HepG2 (cell line): Measurements from ENCODE around the gene CSNK2B. TPM values are rescaled to one million over a fixed set of nuclear protein-coding genes. Genes with fewer than 3 reads are reported as not detected.

Source experiments
- ARNTL ChIP-seq: sonication (generic); formaldehyde crosslinking; IDR thresholded peaks from 2 replicates; pipeline ENCODE4 v1.4.0; 2020; ENCODE audit warnings: mild to moderate bottlenecking, missing genetic modification reagents
- CBX5 ChIP-seq: sonication (generic); formaldehyde crosslinking; IDR thresholded peaks from 2 replicates; pipeline ENCODE4 v1.4.0; 2020; ENCODE audit warnings: missing genetic modification reagents, borderline replicate concordance
- CSRNP1 ChIP-seq: sonication (generic); formaldehyde crosslinking; IDR thresholded peaks from 2 replicates; pipeline ENCODE4 v1.8.1; 2023; ENCODE audit warnings: mild to moderate bottlenecking, missing genetic modification reagents
- FIP1L1 ChIP-seq: fragments of 200-400 bp; formaldehyde crosslinking; IDR thresholded peaks from 2 replicates; pipeline ENCODE4 v1.6.1; 2018; ENCODE audit warnings: low read depth, mild to moderate bottlenecking, low read length, moderate library complexity, borderline replicate concordance; ENCODE audit not compliant: insufficient read depth
- GZF1 ChIP-seq: sonication (generic); formaldehyde crosslinking; IDR thresholded peaks from 2 replicates; pipeline ENCODE4 v1.5.1; 2020; ENCODE audit warnings: mild to moderate bottlenecking, missing genetic modification reagents
- HOMEZ ChIP-seq: IDR thresholded peaks from 2 replicates; pipeline ENCODE4 v1.6.1; 2016; ENCODE audit warnings: low read depth
- JUNB ChIP-seq: sonication (generic); formaldehyde crosslinking; IDR thresholded peaks from 2 replicates; pipeline ENCODE4 v1.8.0; 2022; ENCODE audit warnings: missing genetic modification reagents, mild to moderate bottlenecking, borderline replicate concordance
- KIAA2018 ChIP-seq: sonication (generic); formaldehyde crosslinking; IDR thresholded peaks from 2 replicates; pipeline ENCODE4 v1.5.0; 2020; ENCODE audit warnings: mild to moderate bottlenecking, missing genetic modification reagents, borderline replicate concordance
- MYNN ChIP-seq: sonication (generic); formaldehyde crosslinking; IDR thresholded peaks from 2 replicates; pipeline ENCODE4 v1.4.0; 2020; ENCODE audit warnings: mild to moderate bottlenecking, low read depth, missing genetic modification reagents
- NFKB2 ChIP-seq: sonication (generic); formaldehyde crosslinking; IDR thresholded peaks from 2 replicates; pipeline ENCODE4 v1.4.0; 2020; ENCODE audit warnings: missing genetic modification reagents, borderline replicate concordance
- NR2F2 ChIP-seq: IDR thresholded peaks from 2 replicates; pipeline ENCODE4 v1.6.1; 2012; ENCODE audit warnings: low read depth, inconsistent platforms, borderline replicate concordance
- TBX3 ChIP-seq: fragments of 450-650 bp; IDR thresholded peaks from 2 replicates; pipeline ENCODE4 v1.6.1; 2017; ENCODE audit warnings: antibody characterized with exemption, mild to moderate bottlenecking, inconsistent platforms, borderline replicate concordance
- TCF7L2 ChIP-seq: IDR thresholded peaks from 2 replicates; pipeline ENCODE4 v1.6.1; 2011; ENCODE audit warnings: mild to moderate bottlenecking, low read depth, low read length, moderate library complexity
- ZNF138 ChIP-seq: sonication (generic); formaldehyde crosslinking; IDR thresholded peaks from 2 replicates; pipeline ENCODE4 v1.5.0; 2020; ENCODE audit warnings: mild to moderate bottlenecking, low read depth, missing genetic modification reagents
- ZNF670 ChIP-seq: sonication (generic); formaldehyde crosslinking; IDR thresholded peaks from 2 replicates; pipeline ENCODE4 v1.8.0; 2022; ENCODE audit warnings: mild to moderate bottlenecking, missing genetic modification reagents, borderline replicate concordance
- ZNF691 ChIP-seq: sonication (generic); formaldehyde crosslinking; IDR thresholded peaks from 2 replicates; pipeline ENCODE4 v1.4.0; 2020; ENCODE audit warnings: missing genetic modification reagents, low read depth, mild to moderate bottlenecking, borderline replicate concordance
- polyA plus RNA-seq, 8 experiments: library from polyadenylated mRNA; depleted of rRNA in 3 of 8; stranded (reverse) in 7 of 8; unstranded in 1 of 8; fragments of >200 nt; fragmentation: Illumina TruSeq in 4 of 8; extraction: Trizol in 4 of 8; gene quantifications; 2 replicates each; pipeline versions ENCODE4 v1.2.1 to v1.2.3, GENCODE V29; 2011 to 2016; ENCODE audit warnings: low read depth in 4 of 8, missing spikeins in 1 of 8, mixed read lengths in 1 of 8; ENCODE audit not compliant: insufficient read depth in 1 of 8
- total RNA-seq, 5 experiments: library from RNA; depleted of rRNA; stranded (reverse); fragments of >200 nt; fragmentation: Illumina TruSeq; extraction: Trizol; gene quantifications; 2 replicates each; pipeline ENCODE4 v1.2.3, GENCODE V29; 2016; ENCODE audit warnings: low read depth in 1 of 5

Gene CSNK2B
- total and polyA plus RNA-seq, 2 of the 13 experiments (the other 11 are each of a cell fraction or from before 2014, with no cell fraction given): 111 to 296 TPM

- TF ChIP-seq HOMEZ (no peak; the same call in 1 of the 2 replicates), ZNF670 (CRISPR knock-in tag) (no peak), ZNF138 (CRISPR knock-in tag) (no peak), ZNF691 (CRISPR knock-in tag) (peak; percentile 85), CBX5 (CRISPR knock-in tag) (peak; percentile 11), ARNTL (CRISPR knock-in tag) (no peak), NFKB2 (CRISPR knock-in tag) (no peak; the same call in 1 of the 2 replicates), MYNN (CRISPR knock-in tag) (no peak), FIP1L1 (no peak), NR2F2 (peak; percentile 44; the same call in 1 of the 2 replicates), CSRNP1 (CRISPR knock-in tag) (peak; percentile 94), GZF1 (CRISPR knock-in tag) (no peak), TCF7L2 (no peak), TBX3 (no peak), JUNB (no peak), KIAA2018 (CRISPR knock-in tag) (no peak; the same call in 1 of the 2 replicates)
Observed at GRCh38 chr6:31665501-31666336, at the start of gene CSNK2B (continued).
